NT2/D1 (cell line): Measurements from ENCODE around the gene FMO4.
"Not testable (repeated sequence)": the region's sequence is repeated elsewhere in the genome, so short reads cannot be mapped to it uniquely, and the experiment has no call there.

Experiments used
- DNase-seq: peaks from one replicate; pipeline ENCODE4 v3.0.0-alpha.2; 2011; ENCODE audit warnings: low read depth, low spot score
- H3K27me3 ChIP-seq: 2 replicates; pipeline ENCODE4 v1.6.0; 2011; ENCODE audit warnings: mild to moderate bottlenecking; ENCODE audit not compliant: insufficient read length, insufficient read depth
- H3K36me3 ChIP-seq: 2 replicates; pipeline ENCODE4 v1.6.1; 2011; ENCODE audit warnings: mild to moderate bottlenecking, low read length, mixed read lengths; ENCODE audit not compliant: insufficient read depth, insufficient read length
- H3K4me1 ChIP-seq: 2 replicates; pipeline ENCODE4 v1.5.1; 2011; ENCODE audit not compliant: insufficient read depth, insufficient read length
- H3K4me3 ChIP-seq: 2 replicates; pipeline ENCODE4 v1.5.1; 2011; ENCODE audit warnings: low read depth; ENCODE audit not compliant: insufficient read length
- H3K9ac ChIP-seq: 2 replicates; pipeline ENCODE4 v1.6.0; 2011; ENCODE audit warnings: low read depth; ENCODE audit not compliant: insufficient read length
- H3K9me3 ChIP-seq: 2 replicates; pipeline ENCODE4 v1.5.1; 2011; ENCODE audit warnings: mild to moderate bottlenecking, low read length; ENCODE audit not compliant: insufficient read depth
- SUZ12 ChIP-seq: IDR thresholded peaks from 2 replicates; pipeline ENCODE4 v1.6.1; 2011; ENCODE audit not compliant: insufficient read length, insufficient read depth; ENCODE audit errors: extremely low read depth
- YY1 ChIP-seq: IDR thresholded peaks from 2 replicates; pipeline ENCODE4 v1.6.1; 2011; ENCODE audit not compliant: insufficient read length, insufficient read depth
- ZNF274 ChIP-seq: IDR thresholded peaks from 2 replicates; pipeline ENCODE4 v1.6.1; 2011; ENCODE audit warnings: mild to moderate bottlenecking, low read depth, low read length

FMO4 gene

GRCh38 chr1:171335964-171336363, 22.0 kb downstream of the FMO4 start:
- Histone ChIP-seq H3K27me3 (no peaks in the 10 kb centered on the region), H3K9me3 (no peaks in the 10 kb centered on the region), H3K9ac (no peak overlapping the region), H3K36me3 (no peaks in the 10 kb centered on the region), H3K4me3 (no peak overlapping the region), H3K4me1 (no peaks in the 10 kb centered on the region)
- TF ChIP-seq SUZ12, result no peak
- no peak for TF ChIP-seq ZNF274
- no peak for TF ChIP-seq YY1
- no peak for DNase-seq

GRCh38 chr1:171339345-171339744, 25.4 kb downstream of the FMO4 start:
- H3K9me3 ChIP-seq, H3K4me1 ChIP-seq, DNase-seq, H3K4me3 ChIP-seq, H3K9ac ChIP-seq, H3K36me3 ChIP-seq, H3K27me3 ChIP-seq: not testable (repeated sequence)

DNA sequence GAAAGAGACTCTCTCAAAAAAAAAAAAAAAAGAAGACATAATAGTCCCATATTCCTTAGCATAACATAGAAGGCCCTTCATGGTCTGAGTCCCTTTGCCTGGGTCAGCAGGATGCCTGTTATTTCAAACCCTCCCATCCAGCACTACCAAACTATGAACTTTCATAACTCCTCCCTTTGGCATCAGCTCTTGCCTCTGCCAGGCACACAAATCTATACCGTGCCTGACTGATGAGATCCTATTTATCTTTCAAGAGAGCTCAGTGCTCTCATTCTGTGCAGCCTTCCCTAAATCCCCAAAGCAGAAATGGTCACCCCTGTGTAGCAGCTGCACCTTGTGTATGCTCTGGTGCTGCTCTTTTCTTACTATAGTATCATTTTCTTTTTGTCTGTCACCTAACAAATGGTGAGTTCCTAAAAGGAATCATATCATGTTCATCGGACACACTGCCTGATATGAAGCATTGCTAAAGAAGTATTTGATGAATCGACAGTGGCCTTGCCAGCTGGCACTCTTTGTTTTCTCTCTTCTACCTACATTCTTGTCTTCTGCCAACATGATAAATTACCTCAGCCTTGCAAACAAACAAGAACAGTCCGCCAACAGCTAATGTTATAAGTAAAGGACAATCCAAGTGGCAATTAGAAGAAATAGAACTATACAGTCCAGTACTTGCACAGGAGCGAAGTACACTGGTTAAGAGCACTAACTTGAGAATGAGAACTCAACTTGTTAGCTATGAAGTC, 29.9 kb downstream of the FMO4 start:
- H3K36me3 ChIP-seq, result no peaks in the 10 kb centered on the region
- no peak overlapping the region for H3K4me3 ChIP-seq
- no peak overlapping the region for H3K9ac ChIP-seq
- no peaks in the 10 kb centered on the region for H3K27me3 ChIP-seq
- TF ChIP-seq YY1, result no peak
- no peak for TF ChIP-seq ZNF274
- no peak for TF ChIP-seq SUZ12
- no peak for DNase-seq
- peaks cover 17% of the 10 kb centered on the region; the same call in 1 of the 2 replicates for H3K9me3 ChIP-seq
- H3K4me1 ChIP-seq, result no peaks in the 10 kb centered on the region

DNA sequence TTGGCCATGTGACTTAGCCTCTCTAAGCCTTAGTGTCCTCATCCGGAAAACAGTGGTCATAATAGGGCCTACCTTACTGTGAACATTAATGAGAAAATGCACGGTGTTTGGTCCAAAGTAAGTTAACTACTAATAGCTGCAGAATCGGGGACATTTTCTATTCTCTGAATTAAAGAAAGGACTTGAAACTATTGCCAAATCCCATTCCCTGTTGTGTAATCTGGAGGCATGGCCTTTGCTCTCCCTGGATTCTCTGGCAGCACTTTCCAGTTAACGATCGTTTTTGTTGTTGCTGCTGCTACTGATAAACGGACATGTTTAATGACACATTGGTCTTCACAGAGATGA, 30.5 kb downstream of the FMO4 start:
- H3K27me3 ChIP-seq, result no peaks in the 10 kb centered on the region
- TF ChIP-seq YY1, result no peak
- TF ChIP-seq SUZ12, result no peak
- no peak for TF ChIP-seq ZNF274
- H3K9me3 ChIP-seq, result peaks cover 17% of the 10 kb centered on the region; the same call in 1 of the 2 replicates
- DNase-seq, result no peak
- no peak overlapping the region for H3K9ac ChIP-seq
- H3K4me1 ChIP-seq, result no peaks in the 10 kb centered on the region
- H3K4me3 ChIP-seq, result no peak overlapping the region
- H3K36me3 ChIP-seq, result no peaks in the 10 kb centered on the region

- TF ChIP-seq SUZ12 (no peak), ZNF274 (no peak), YY1 (no peak)
- Histone ChIP-seq H3K36me3 (no peaks in the 10 kb centered on the region), H3K27me3 (no peaks in the 10 kb centered on the region), H3K4me1 (no peaks in the 10 kb centered on the region), H3K4me3 (no peak overlapping the region), H3K9ac (no peak overlapping the region), H3K9me3 (peaks cover 17% of the 10 kb centered on the region; the same call in 1 of the 2 replicates)
- DNase-seq, result no peak
These were observed 31.6 kb downstream of the FMO4 start for GRCh38 chr1:171345536-171345935.

DNA sequence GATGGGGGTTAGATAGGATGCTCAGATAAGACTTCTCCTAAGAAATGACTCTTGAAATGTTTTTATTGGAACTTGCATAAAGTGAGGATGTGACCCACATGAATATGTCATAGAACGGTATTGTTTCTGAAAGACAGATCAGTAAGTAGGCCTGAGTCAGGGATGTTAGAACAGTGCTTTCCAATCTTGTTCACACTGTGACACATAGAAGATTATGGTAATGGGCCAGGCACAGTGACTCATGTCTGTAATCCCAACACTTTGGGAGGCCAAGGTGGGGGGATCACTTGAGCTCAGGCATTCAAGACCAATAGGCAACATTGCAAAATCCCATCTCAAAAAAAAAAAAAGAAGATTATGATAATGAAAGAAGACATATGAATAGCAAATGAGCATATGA, 32.9 kb downstream of the FMO4 start:
- no peaks in the 10 kb centered on the region for H3K27me3 ChIP-seq
- no peak overlapping the region for H3K9ac ChIP-seq
- no peaks in the 10 kb centered on the region for H3K36me3 ChIP-seq
- H3K9me3 ChIP-seq, result peaks cover 17% of the 10 kb centered on the region; the same call in 1 of the 2 replicates
- H3K4me1 ChIP-seq, result no peaks in the 10 kb centered on the region
- no peak overlapping the region for H3K4me3 ChIP-seq
- no peak for TF ChIP-seq ZNF274
- no peak for TF ChIP-seq SUZ12
- no peak for TF ChIP-seq YY1
- no peak for DNase-seq

DNA sequence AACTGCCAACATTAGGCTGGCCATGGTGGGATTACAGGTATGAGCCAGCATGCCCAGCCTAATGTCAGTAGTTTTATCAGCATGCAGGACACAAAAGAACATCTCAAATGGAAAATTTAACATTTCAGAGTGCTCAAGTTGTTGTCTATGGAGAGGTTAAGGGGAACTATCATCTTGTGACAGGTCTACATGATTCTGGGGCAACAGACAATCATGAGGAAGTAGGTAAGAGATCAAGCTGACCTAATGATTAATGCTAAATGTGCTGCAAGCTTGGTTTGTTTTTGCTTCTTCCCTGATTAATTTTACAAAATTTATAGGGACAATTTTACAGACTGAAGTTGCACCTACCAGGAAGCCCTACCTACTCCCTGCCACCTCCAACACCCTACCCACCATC, 36.6 kb downstream of the FMO4 start:
- H3K4me3 ChIP-seq, result no peak overlapping the region
- H3K9me3 ChIP-seq, result peaks cover 14% of the 10 kb centered on the region; the same call in 1 of the 2 replicates
- TF ChIP-seq SUZ12 (no peak), YY1 (no peak), ZNF274 (no peak)
- no peak overlapping the region for H3K9ac ChIP-seq
- H3K27me3 ChIP-seq, result no peaks in the 10 kb centered on the region
- no peak for DNase-seq
- H3K4me1 ChIP-seq, result no peaks in the 10 kb centered on the region
- no peaks in the 10 kb centered on the region for H3K36me3 ChIP-seq
